ENCODE results near the gene NFX1. TPM values are rescaled to one million over a fixed set of nuclear protein-coding genes. Genes with fewer than 3 reads are reported as not detected.

Gene NFX1
- total RNA-seq, result 10 to 100 TPM; 38.9 to 40.8 TPM

GRCh38 chr9:33290247-33291030, at the start of gene NFX1:
Gene NFX1, plus strand, starts transcription at chr9:33290516. Its CDS starts 57 bp downstream, at chr9:33290573.
- Mint-ChIP-seq H3K27me3 (no peaks in the 10 kb centered on the region), H3K27ac (peak within 1 kb of the TSS; percentile 100), H3K9me3 (no peaks in the 10 kb centered on the region), H3K4me1 (peaks cover 54% of the 10 kb centered on the region), H3K4me3 (peak within 1 kb of the TSS; percentile 98), H3K36me3 (peaks cover 38% of the 10 kb centered on the region)
- DNase-seq, result peak; percentile 98

GRCh38 chr9:33241298-33241697, 49.0 kb upstream of the NFX1 start:
- H3K36me3 Mint-ChIP-seq, result no peaks in the 10 kb centered on the region
- no peak overlapping the region for H3K27ac Mint-ChIP-seq
- H3K4me1 Mint-ChIP-seq, result no peaks in the 10 kb centered on the region
- no peaks in the 10 kb centered on the region for H3K27me3 Mint-ChIP-seq
- DNase-seq, result no peak
- H3K4me3 Mint-ChIP-seq, result no peak overlapping the region
- H3K9me3 Mint-ChIP-seq, result no peaks in the 10 kb centered on the region

- no peak overlapping the region for H3K27ac Mint-ChIP-seq
- no peaks in the 10 kb centered on the region for H3K9me3 Mint-ChIP-seq
- no peak for DNase-seq
- H3K4me3 Mint-ChIP-seq, result no peak overlapping the region
- H3K36me3 Mint-ChIP-seq, result peaks cover 3% of the 10 kb centered on the region
- no peaks in the 10 kb centered on the region for H3K4me1 Mint-ChIP-seq
- H3K27me3 Mint-ChIP-seq, result no peaks in the 10 kb centered on the region
Measured at GRCh38 chr9:33242609-33243134, 47.6 kb upstream of the NFX1 start.

- Mint-ChIP-seq H3K27ac (no peak overlapping the region), H3K4me1 (no peaks in the 10 kb centered on the region), H3K4me3 (no peak overlapping the region), H3K9me3 (no peaks in the 10 kb centered on the region), H3K27me3 (no peaks in the 10 kb centered on the region), H3K36me3 (peaks cover 9% of the 10 kb centered on the region)
- DNase-seq, result no peak
Measured at GRCh38 chr9:33244137-33244784, 46.1 kb upstream of the NFX1 start.

GRCh38 chr9:33245341-33245740, 45.0 kb upstream of the NFX1 start:
- H3K4me3 Mint-ChIP-seq, result no peak overlapping the region
- H3K4me1 Mint-ChIP-seq, result no peaks in the 10 kb centered on the region
- no peaks in the 10 kb centered on the region for H3K9me3 Mint-ChIP-seq
- no peaks in the 10 kb centered on the region for H3K27me3 Mint-ChIP-seq
- DNase-seq, result no peak
- H3K36me3 Mint-ChIP-seq, result peaks cover 9% of the 10 kb centered on the region
- no peak overlapping the region for H3K27ac Mint-ChIP-seq

GRCh38 chr9:33246269-33246860, 44.0 kb upstream of the NFX1 start:
- no peak for DNase-seq
- no peaks in the 10 kb centered on the region for H3K4me1 Mint-ChIP-seq
- peaks cover 14% of the 10 kb centered on the region for H3K36me3 Mint-ChIP-seq
- no peak overlapping the region for H3K27ac Mint-ChIP-seq
- H3K9me3 Mint-ChIP-seq, result no peaks in the 10 kb centered on the region
- H3K4me3 Mint-ChIP-seq, result no peak overlapping the region
- no peaks in the 10 kb centered on the region for H3K27me3 Mint-ChIP-seq

- no peak for DNase-seq
- Mint-ChIP-seq H3K4me1 (no peaks in the 10 kb centered on the region), H3K27ac (no peak overlapping the region), H3K9me3 (no peaks in the 10 kb centered on the region), H3K4me3 (no peak overlapping the region), H3K27me3 (no peaks in the 10 kb centered on the region), H3K36me3 (peaks cover 20% of the 10 kb centered on the region)
Measured at GRCh38 chr9:33248606-33249005, 41.7 kb upstream of the NFX1 start.

- H3K4me3 Mint-ChIP-seq, result no peak overlapping the region
Measured at GRCh38 chr9:33249087-33249658, 41.1 kb upstream of the NFX1 start.

GRCh38 chr9:33249983-33250382, 40.3 kb upstream of the NFX1 start:
- Mint-ChIP-seq H3K27me3 (no peaks in the 10 kb centered on the region), H3K36me3 (peaks cover 26% of the 10 kb centered on the region), H3K27ac (no peak overlapping the region), H3K4me3 (no peak overlapping the region), H3K4me1 (no peaks in the 10 kb centered on the region), H3K9me3 (no peaks in the 10 kb centered on the region)
- DNase-seq, result no peak

More at GRCh38 chr9:33249087-33249658, 41.1 kb upstream of the NFX1 start:
- DNase-seq, result no peak
- Mint-ChIP-seq H3K27me3 (no peaks in the 10 kb centered on the region), H3K9me3 (no peaks in the 10 kb centered on the region), H3K36me3 (peaks cover 20% of the 10 kb centered on the region), H3K4me1 (no peaks in the 10 kb centered on the region), H3K27ac (no peak overlapping the region)

GRCh38 chr9:33250458-33250995, 39.8 kb upstream of the NFX1 start:
- Mint-ChIP-seq H3K9me3 (no peaks in the 10 kb centered on the region), H3K36me3 (peaks cover 26% of the 10 kb centered on the region), H3K4me3 (no peak overlapping the region), H3K27ac (no peak overlapping the region), H3K27me3 (no peaks in the 10 kb centered on the region), H3K4me1 (no peaks in the 10 kb centered on the region)
- DNase-seq, result no peak

GRCh38 chr9:33254211-33254610, 36.1 kb upstream of the NFX1 start:
- H3K4me3 Mint-ChIP-seq, result no peak overlapping the region
- H3K4me1 Mint-ChIP-seq, result peaks cover 3% of the 10 kb centered on the region
- peaks cover 40% of the 10 kb centered on the region for H3K36me3 Mint-ChIP-seq
- H3K27ac Mint-ChIP-seq, result no peak overlapping the region
- no peaks in the 10 kb centered on the region for H3K9me3 Mint-ChIP-seq
- no peaks in the 10 kb centered on the region for H3K27me3 Mint-ChIP-seq
- no peak for DNase-seq

- DNase-seq, result no peak
- no peaks in the 10 kb centered on the region for H3K27me3 Mint-ChIP-seq
- H3K27ac Mint-ChIP-seq, result no peak overlapping the region
- no peak overlapping the region for H3K4me3 Mint-ChIP-seq
- no peaks in the 10 kb centered on the region for H3K9me3 Mint-ChIP-seq
- H3K36me3 Mint-ChIP-seq, result peaks cover 44% of the 10 kb centered on the region
- peaks cover 6% of the 10 kb centered on the region for H3K4me1 Mint-ChIP-seq
Measured at GRCh38 chr9:33255014-33255413, 35.3 kb upstream of the NFX1 start.

GRCh38 chr9:33255471-33255870, 34.8 kb upstream of the NFX1 start:
- Mint-ChIP-seq H3K27ac (no peak overlapping the region), H3K4me3 (no peak overlapping the region), H3K4me1 (peaks cover 9% of the 10 kb centered on the region), H3K9me3 (no peaks in the 10 kb centered on the region), H3K27me3 (no peaks in the 10 kb centered on the region), H3K36me3 (peaks cover 48% of the 10 kb centered on the region)
- no peak for DNase-seq

GRCh38 chr9:33256236-33256635, 34.1 kb upstream of the NFX1 start:
- H3K36me3 Mint-ChIP-seq, result peaks cover 48% of the 10 kb centered on the region
- no peaks in the 10 kb centered on the region for H3K27me3 Mint-ChIP-seq
- no peak overlapping the region for H3K4me3 Mint-ChIP-seq
- H3K9me3 Mint-ChIP-seq, result no peaks in the 10 kb centered on the region
- no peak for DNase-seq
- peaks cover 15% of the 10 kb centered on the region for H3K4me1 Mint-ChIP-seq
- H3K27ac Mint-ChIP-seq, result no peak overlapping the region

GRCh38 chr9:33257276-33257675, 33.0 kb upstream of the NFX1 start:
- no peak overlapping the region for H3K27ac Mint-ChIP-seq
- no peaks in the 10 kb centered on the region for H3K9me3 Mint-ChIP-seq
- DNase-seq, result no peak
- H3K4me1 Mint-ChIP-seq, result peaks cover 21% of the 10 kb centered on the region
- peaks cover 51% of the 10 kb centered on the region for H3K36me3 Mint-ChIP-seq
- H3K4me3 Mint-ChIP-seq, result no peak overlapping the region
- no peaks in the 10 kb centered on the region for H3K27me3 Mint-ChIP-seq
